Karpas-422 (cell line): Measurements from ENCODE around the gene ADH1A. TPM values are rescaled to one million over a fixed set of nuclear protein-coding genes. Genes with fewer than 3 reads are reported as not detected.

ENCODE experiments used
- DNase-seq: peaks from one replicate; pipeline ENCODE4 v3.0.0-alpha.2; 2015
- H2AFZ ChIP-seq: fragments of 200-600 bp; sonication (generic); 2 replicates; pipeline ENCODE4 v1.6.1; 2014; ENCODE audit warnings: antibody characterized with exemption, low read length, mixed read lengths
- H3K27ac ChIP-seq: fragments of 200-600 bp; sonication (generic); 2 replicates; pipeline ENCODE4 v1.5.1; 2014; ENCODE audit warnings: mild to moderate bottlenecking, low read length, moderate library complexity
- H3K27me3 ChIP-seq: fragments of 200-600 bp; sonication (generic); 2 replicates; pipeline ENCODE4 v1.6.1; 2014; ENCODE audit warnings: low read length, mixed read lengths
- H3K36me3 ChIP-seq: fragments of 200-600 bp; sonication (generic); 2 replicates; pipeline ENCODE4 v1.6.1; 2014; ENCODE audit warnings: low read length, mixed read lengths; ENCODE audit not compliant: insufficient read depth
- H3K4me1 ChIP-seq: fragments of 200-600 bp; sonication (generic); 2 replicates; pipeline ENCODE4 v1.6.1; 2014; ENCODE audit warnings: mild to moderate bottlenecking, low read length, mixed read lengths
- H3K4me2 ChIP-seq: fragments of 200-600 bp; sonication (generic); 2 replicates; pipeline ENCODE4 v1.6.1; 2014; ENCODE audit warnings: low read length, low read depth, mild to moderate bottlenecking; ENCODE audit not compliant: poor library complexity, severe bottlenecking
- H3K4me3 ChIP-seq: fragments of 200-600 bp; sonication (generic); 2 replicates; pipeline ENCODE4 v1.5.1; 2014; ENCODE audit warnings: mild to moderate bottlenecking, antibody characterized with exemption, low read length, mixed read lengths
- H3K79me2 ChIP-seq: fragments of 200-600 bp; sonication (generic); 2 replicates; pipeline ENCODE4 v1.6.1; 2014; ENCODE audit warnings: mild to moderate bottlenecking, low read length, mixed read lengths
- H3K9ac ChIP-seq: fragments of 200-600 bp; sonication (generic); 2 replicates; pipeline ENCODE4 v1.6.0; 2014; ENCODE audit warnings: low read length
- H3K9me2 ChIP-seq: fragments of 200-600 bp; sonication (generic), shearing (Covaris generic); replicated peaks from 2 replicates; pipeline ENCODE4 v1.6.0; 2014; ENCODE audit warnings: mild to moderate bottlenecking, low read length, moderate library complexity; ENCODE audit not compliant: insufficient read depth
- H3K9me3 ChIP-seq: fragments of 300-700, 200-600 bp; sonication (generic); 2 replicates; pipeline ENCODE4 v1.6.1; 2014; ENCODE audit warnings: low read length, mixed read lengths
- H4K20me1 ChIP-seq: fragments of 200-600 bp; sonication (generic); 2 replicates; pipeline ENCODE4 v1.6.1; 2014; ENCODE audit warnings: mild to moderate bottlenecking, antibody characterized with exemption, low read length, low read depth; ENCODE audit not compliant: insufficient read depth
- total RNA-seq: library from RNA; depleted of rRNA; stranded (reverse); fragments of >200 nt; shearing (Covaris generic); gene quantifications from 2 replicates; pipeline ENCODE4 v1.2.3, GENCODE V29; 2014; ENCODE audit warnings: low replicate concordance; rRNA removed

The ADH1A gene
- total RNA-seq, result not detected in 2 replicates

DNA sequence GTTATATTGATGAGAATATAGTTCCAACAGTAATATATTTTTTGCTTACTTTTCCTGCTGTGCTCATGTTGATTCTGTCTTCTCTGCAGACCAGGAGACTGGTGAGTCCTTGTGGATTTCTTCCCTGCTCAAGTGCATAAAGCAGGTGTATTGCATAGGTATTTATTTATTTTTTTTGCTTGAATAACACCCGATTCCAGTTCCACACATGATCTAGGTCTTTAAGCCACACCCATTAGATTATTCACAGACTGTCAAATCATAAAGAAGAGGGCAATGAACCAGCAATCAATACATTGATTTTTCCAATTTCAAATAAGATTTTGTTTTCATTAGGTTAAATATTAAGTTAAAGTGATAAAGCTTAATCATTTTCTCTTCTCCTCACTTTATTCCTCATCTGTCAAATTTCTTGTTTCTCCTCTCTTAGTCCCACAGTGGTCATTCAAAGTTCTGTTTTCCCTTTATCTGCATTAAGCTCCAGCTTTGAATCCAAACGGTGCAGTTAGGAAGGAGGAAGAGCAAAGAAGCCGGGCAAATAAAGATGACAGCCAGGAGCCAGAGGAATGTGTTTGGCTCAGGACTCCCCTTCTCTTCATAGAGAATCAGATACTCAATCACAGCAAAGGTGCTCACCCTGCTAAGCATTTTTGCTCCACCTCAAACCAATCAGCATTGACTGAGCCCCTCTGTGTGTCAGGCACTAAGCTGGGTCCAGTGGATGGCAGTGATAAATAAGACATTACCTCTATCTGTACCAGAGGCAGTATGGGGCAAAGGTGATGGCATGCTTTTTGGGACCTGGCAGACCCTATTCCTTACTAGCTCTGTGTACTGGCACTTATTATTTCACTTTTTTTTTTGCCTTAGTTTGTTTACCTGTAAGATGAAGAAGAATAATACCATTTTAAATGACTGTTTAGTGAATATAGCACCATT lies at the start of gene ADH1A:
Gene ADH1A (minus strand): TSS at position 138 of the 939 bp plus-strand sequence. CDS start 71 bp downstream, at position 67.
- Histone ChIP-seq H3K4me2 (no peak within 1 kb of the TSS), H3K9me3 (no peaks in the 10 kb centered on the region)

DNA sequence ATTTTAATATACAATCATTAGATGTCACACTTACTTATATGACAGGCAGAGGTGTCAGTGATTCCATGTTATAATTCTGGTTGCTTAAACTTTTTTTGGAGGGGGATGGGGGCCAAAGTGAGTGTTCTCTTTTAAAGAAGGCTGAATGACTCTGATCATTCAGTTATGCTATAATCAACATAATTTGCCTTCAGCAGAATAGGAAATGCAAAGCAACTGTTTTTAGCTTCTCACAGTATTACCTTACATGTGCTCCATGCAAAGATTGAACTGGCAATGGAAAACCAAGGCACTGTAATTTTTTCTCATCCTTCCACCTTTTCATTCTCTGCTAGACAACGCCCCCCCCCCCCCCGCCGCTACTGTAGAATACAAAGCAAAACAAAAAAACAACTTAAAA lies 48.4 kb upstream of the ADH1A start:
- H3K9ac ChIP-seq, result no peak overlapping the region
- H3K4me2 ChIP-seq, result no peak overlapping the region
- no peaks in the 10 kb centered on the region for H3K27me3 ChIP-seq
- H3K9me2 ChIP-seq, result no peaks in the 10 kb centered on the region
- DNase-seq, result no peak
- no peak overlapping the region for H3K4me3 ChIP-seq
- H3K79me2 ChIP-seq, result no peaks in the 10 kb centered on the region
- no peaks in the 10 kb centered on the region for H4K20me1 ChIP-seq
- no peaks in the 10 kb centered on the region for H3K4me1 ChIP-seq
- H2AFZ ChIP-seq, result no peak overlapping the region
- no peaks in the 10 kb centered on the region for H3K36me3 ChIP-seq
- H3K27ac ChIP-seq, result no peak overlapping the region
- no peaks in the 10 kb centered on the region for H3K9me3 ChIP-seq

More for the DNA sequence above, at the start of gene ADH1A:
- H3K36me3 ChIP-seq, result no peaks in the 10 kb centered on the region
- no peak within 1 kb of the TSS for H2AFZ ChIP-seq
- H3K27ac ChIP-seq, result no peak within 1 kb of the TSS
- H3K27me3 ChIP-seq, result no peaks in the 10 kb centered on the region
- no peak within 1 kb of the TSS for H3K9ac ChIP-seq
- no peak for DNase-seq
- H3K9me2 ChIP-seq, result no peaks in the 10 kb centered on the region
- H3K4me3 ChIP-seq, result no peak within 1 kb of the TSS
- H3K79me2 ChIP-seq, result no peaks in the 10 kb centered on the region
- no peaks in the 10 kb centered on the region for H3K4me1 ChIP-seq
- H4K20me1 ChIP-seq, result no peaks in the 10 kb centered on the region

DNA sequence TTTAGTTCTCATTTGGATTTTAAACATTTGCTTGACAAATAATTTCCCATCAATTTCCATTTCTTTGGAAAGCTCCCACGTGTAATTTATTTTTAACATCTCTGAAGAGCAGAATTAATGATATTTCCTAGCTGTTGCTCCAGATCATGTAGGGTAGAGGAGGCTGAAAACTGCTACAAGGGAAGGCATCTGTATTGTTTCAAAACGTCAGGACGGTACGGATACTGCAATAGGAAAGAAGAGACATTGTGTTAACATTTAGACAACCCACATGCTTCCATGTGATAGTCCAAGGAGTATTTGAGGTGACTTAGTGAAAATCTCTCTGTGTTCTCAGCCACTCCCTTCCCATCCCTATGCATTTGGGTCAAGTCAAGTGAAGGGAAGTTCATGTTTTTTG lies 45.8 kb upstream of the ADH1A start:
- H2AFZ ChIP-seq, result no peak overlapping the region
- no peaks in the 10 kb centered on the region for H3K9me3 ChIP-seq
- H3K27me3 ChIP-seq, result no peaks in the 10 kb centered on the region

DNA sequence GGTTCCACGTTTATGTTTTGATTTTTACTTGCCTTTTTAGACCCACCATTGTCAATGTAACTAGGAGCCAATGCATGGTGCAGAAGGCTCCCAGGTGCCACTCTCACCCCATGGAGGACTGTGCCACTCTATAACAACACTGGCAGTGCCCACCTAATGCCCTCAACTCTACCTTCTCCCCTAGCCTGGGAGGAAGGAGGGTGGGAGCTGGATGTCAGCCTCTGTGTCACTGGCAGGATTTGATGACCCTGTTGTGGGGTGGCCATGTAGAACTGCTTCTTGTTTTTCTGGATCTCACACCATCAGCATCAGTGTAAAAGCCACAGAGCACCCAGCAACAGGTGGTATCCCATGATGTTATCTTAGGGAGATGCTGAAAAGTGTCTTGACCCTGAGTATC lies 44.1 kb upstream of the ADH1A start:
- H3K9ac ChIP-seq, result no peak overlapping the region
- no peaks in the 10 kb centered on the region for H3K79me2 ChIP-seq
- H3K4me2 ChIP-seq, result no peak overlapping the region
- H3K4me3 ChIP-seq, result no peak overlapping the region
- no peaks in the 10 kb centered on the region for H3K4me1 ChIP-seq
- no peaks in the 10 kb centered on the region for H3K9me2 ChIP-seq
- DNase-seq, result no peak
- H3K36me3 ChIP-seq, result no peaks in the 10 kb centered on the region
- no peak overlapping the region for H2AFZ ChIP-seq
- no peaks in the 10 kb centered on the region for H3K27me3 ChIP-seq
- H3K9me3 ChIP-seq, result no peaks in the 10 kb centered on the region
- H4K20me1 ChIP-seq, result no peaks in the 10 kb centered on the region
- H3K27ac ChIP-seq, result no peak overlapping the region

More for the DNA sequence above, 45.8 kb upstream of the ADH1A start:
- Histone ChIP-seq H3K9ac (no peak overlapping the region), H4K20me1 (no peaks in the 10 kb centered on the region), H3K4me3 (no peak overlapping the region), H3K27ac (no peak overlapping the region), H3K4me2 (no peak overlapping the region), H3K4me1 (no peaks in the 10 kb centered on the region), H3K9me2 (no peaks in the 10 kb centered on the region), H3K79me2 (no peaks in the 10 kb centered on the region), H3K36me3 (no peaks in the 10 kb centered on the region)
- DNase-seq, result no peak

DNA sequence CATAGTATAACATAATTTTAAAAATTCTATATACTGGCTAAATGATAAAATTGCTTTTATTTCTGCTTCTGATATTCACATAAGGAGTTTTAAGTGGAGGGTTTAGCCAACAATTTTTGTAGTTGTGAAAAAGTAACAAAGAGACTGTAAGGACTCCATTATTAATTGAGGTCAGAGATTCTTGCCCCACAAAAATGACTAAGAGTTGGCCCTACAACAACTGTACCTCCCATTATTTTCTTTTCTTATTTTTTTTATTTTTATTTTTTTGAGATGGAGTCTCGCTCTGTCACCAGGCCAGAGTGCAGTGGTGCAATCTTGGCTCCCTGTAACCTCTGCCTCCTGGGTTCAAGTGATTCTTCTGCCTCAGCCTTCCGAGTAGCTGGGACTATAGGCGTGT lies 39.9 kb upstream of the ADH1A start:
- Histone ChIP-seq H2AFZ (no peak overlapping the region), H3K9me3 (no peaks in the 10 kb centered on the region), H3K4me2 (no peak overlapping the region), H3K4me3 (no peak overlapping the region), H3K27me3 (no peaks in the 10 kb centered on the region), H4K20me1 (no peaks in the 10 kb centered on the region), H3K27ac (no peak overlapping the region), H3K79me2 (no peaks in the 10 kb centered on the region), H3K9me2 (no peaks in the 10 kb centered on the region), H3K9ac (no peak overlapping the region), H3K4me1 (no peaks in the 10 kb centered on the region), H3K36me3 (no peaks in the 10 kb centered on the region)
- no peak for DNase-seq

DNA sequence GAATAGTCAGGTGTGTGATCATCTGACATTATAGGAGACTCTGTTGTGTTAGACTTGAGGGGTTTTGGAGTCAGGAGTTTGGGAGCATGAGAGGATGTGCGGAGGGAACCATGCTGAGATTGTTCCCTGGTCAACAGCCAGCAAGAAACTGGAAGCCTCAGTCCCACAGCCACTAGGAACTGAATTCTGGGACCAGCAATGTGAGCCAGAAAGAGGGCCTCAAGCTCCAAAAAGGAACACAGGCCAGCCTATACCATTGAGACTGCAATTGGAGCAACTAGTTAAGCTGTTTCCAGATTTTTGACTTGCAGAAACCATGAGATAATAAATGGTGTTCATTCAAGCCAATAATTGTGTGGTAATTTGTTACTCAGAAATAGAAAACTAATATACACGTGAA lies 39.1 kb upstream of the ADH1A start:
- Histone ChIP-seq H3K9me3 (no peaks in the 10 kb centered on the region), H3K4me1 (no peaks in the 10 kb centered on the region), H3K9ac (no peak overlapping the region), H3K4me3 (no peak overlapping the region), H3K36me3 (no peaks in the 10 kb centered on the region), H3K27ac (no peak overlapping the region), H2AFZ (no peak overlapping the region), H3K27me3 (no peaks in the 10 kb centered on the region), H3K9me2 (no peaks in the 10 kb centered on the region), H4K20me1 (no peaks in the 10 kb centered on the region), H3K79me2 (no peaks in the 10 kb centered on the region), H3K4me2 (no peak overlapping the region)
- DNase-seq, result no peak

DNA sequence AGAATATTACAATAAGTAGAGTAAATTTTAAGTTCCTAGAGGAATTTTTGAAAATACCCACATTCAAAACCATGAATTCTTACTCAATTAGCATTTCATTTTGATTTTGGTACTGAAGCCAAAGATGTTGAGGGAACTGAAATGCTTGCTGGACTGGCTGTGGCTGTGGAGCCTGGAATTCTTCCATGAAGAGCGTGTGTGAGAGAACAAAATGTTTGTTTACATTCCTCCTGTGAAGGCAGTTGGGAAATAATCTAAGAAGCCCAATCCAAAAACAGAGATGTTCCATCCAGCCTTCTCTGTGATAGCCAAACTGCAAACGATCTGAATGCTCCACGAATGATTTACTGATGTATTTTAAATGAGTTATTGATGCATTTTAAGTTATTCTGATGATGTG lies 34.2 kb upstream of the ADH1A start:
- no peaks in the 10 kb centered on the region for H3K36me3 ChIP-seq
- H3K27ac ChIP-seq, result no peak overlapping the region
- no peaks in the 10 kb centered on the region for H3K27me3 ChIP-seq
- H3K79me2 ChIP-seq, result no peaks in the 10 kb centered on the region
- no peak overlapping the region for H2AFZ ChIP-seq
- no peak overlapping the region for H3K4me3 ChIP-seq
- H4K20me1 ChIP-seq, result no peaks in the 10 kb centered on the region
- DNase-seq, result no peak
- no peaks in the 10 kb centered on the region for H3K4me1 ChIP-seq
- no peaks in the 10 kb centered on the region for H3K9me3 ChIP-seq
- H3K4me2 ChIP-seq, result no peak overlapping the region
- H3K9me2 ChIP-seq, result no peaks in the 10 kb centered on the region
- H3K9ac ChIP-seq, result no peak overlapping the region

DNA sequence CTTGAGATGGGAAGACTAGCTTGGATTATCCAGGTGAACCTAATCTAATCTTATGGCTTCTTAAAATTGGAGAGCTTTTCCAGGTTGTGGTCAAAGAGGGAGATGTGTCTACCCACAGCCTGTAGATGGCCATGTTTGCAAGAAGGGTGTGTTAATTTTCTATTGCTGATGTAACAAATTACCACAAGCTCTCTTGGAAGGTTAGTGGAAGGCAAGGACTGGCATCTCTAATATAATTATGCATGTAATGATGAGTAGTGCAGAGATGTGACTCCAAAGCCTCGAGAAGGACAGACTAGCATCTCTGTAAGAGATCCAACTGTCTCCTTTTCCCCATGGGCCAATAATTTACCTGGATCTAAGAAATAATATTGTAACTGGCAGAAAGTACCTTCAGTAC lies 33.6 kb upstream of the ADH1A start:
- Histone ChIP-seq H3K27me3 (no peaks in the 10 kb centered on the region), H3K9ac (no peak overlapping the region)

More for the DNA sequence above, 33.6 kb upstream of the ADH1A start:
- Histone ChIP-seq H2AFZ (no peak overlapping the region), H4K20me1 (no peaks in the 10 kb centered on the region), H3K79me2 (no peaks in the 10 kb centered on the region), H3K4me2 (no peak overlapping the region), H3K9me3 (no peaks in the 10 kb centered on the region), H3K4me1 (no peaks in the 10 kb centered on the region), H3K4me3 (no peak overlapping the region), H3K36me3 (no peaks in the 10 kb centered on the region), H3K9me2 (no peaks in the 10 kb centered on the region), H3K27ac (no peak overlapping the region)
- no peak for DNase-seq
